GM08714 (cell line): ENCODE data around the gene EGF.
A peak's percentile ranks its signal among the peaks of the same experiment; 100 is the strongest.

Experiments
- H3K4me3 ChIP-seq: fragments of 200-500 bp; sonication (Bioruptor generic); 2 replicates; pipeline ENCODE4 v1.5.1; 2014; ENCODE audit warnings: mild to moderate bottlenecking, low read length, inconsistent platforms
- ZNF274 ChIP-seq: IDR thresholded peaks from 2 replicates; pipeline ENCODE4 v1.6.1; 2012; ENCODE audit warnings: mild to moderate bottlenecking, low read depth, low read length

EGF gene

DNA sequence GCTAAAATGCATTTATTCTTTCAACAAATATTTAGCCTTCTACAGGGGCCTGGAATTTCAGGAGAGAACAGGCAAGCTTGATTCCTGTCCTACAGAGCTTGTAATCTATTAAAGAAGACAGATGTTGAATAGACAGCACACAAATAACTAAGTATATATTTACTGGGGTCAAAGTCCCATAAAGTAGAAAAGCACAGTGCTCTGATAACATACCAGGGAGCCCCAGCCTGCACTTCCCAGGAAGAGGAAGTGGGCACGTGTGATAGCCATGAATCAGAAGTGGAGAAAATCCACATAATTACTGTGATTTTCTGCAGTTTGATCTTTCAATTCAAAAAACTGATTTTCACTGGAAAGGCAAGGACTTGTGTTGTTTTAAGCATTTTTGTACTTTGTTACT, 129.1 kb downstream of the EGF start:
- no peak for TF ChIP-seq ZNF274
- no peak overlapping the region for H3K4me3 ChIP-seq

DNA sequence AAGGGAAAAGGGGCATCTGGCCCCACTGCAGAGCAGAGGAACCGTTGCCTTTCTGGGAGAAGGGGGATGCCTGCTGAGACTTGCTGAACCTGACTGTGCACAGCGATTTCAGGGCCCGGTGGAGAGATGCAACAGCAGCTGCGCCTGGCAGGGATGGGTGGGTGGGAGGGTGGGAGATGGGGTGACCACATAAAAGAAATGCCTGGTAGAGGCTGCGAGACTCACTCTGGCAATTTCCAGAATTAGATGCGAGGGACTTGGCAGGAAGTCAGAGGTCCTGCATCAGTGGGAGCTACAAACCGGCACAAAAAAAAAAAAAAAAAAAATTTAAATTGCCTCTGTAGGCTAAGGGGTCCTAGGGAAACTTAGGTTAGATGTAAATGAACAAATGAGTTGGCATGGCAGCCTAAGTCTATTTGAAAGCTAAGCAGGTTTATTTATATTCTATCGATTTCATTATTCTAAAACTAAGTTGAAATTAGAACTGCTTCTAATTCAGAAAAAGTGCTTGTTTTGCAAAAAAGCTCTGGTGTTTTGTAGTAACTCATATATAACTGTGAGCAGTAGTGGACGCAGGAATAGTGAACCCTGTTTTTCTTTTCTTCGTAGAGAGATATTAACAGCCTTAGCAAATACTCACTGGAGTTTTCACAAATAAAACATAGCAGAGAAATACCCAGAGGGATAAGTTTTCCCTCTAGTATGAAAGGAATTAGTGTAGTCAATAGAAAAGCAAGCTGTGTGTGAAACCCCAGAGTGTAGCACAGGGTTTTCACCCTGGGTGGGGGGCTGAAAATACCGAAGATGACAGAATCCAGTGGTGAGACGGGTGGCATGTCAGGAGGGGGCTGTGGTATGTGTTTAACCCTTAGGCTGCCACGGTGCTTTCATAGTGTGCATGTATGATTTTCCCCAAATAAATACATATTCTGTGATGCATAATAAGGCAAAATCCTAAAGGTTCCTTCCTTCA, 130.1 kb downstream of the EGF start:
- no peak for TF ChIP-seq ZNF274
- H3K4me3 ChIP-seq, result no peak overlapping the region

DNA sequence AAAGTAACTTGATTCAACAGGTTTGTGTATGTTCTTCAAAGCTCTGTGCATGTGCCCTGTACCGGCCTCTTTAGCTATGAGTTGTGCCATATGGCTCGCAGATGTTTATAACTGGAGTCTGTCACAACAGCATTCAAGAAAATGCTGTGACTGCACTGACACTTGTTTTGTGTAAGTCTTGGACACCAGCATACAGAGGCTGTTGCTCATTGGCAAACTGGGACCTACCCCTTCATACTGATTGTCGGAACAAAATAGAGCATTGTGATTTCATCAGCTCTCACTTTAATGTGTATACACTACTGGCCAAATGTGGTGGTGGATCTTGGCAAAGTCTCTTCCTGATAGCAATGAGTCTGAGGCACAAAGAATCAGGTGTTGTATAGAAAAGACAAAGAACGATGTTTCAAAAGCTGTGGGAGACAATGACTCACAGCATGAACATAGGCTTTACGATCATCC, 133.9 kb downstream of the EGF start:
- no peak overlapping the region for H3K4me3 ChIP-seq
- no peak for TF ChIP-seq ZNF274

DNA sequence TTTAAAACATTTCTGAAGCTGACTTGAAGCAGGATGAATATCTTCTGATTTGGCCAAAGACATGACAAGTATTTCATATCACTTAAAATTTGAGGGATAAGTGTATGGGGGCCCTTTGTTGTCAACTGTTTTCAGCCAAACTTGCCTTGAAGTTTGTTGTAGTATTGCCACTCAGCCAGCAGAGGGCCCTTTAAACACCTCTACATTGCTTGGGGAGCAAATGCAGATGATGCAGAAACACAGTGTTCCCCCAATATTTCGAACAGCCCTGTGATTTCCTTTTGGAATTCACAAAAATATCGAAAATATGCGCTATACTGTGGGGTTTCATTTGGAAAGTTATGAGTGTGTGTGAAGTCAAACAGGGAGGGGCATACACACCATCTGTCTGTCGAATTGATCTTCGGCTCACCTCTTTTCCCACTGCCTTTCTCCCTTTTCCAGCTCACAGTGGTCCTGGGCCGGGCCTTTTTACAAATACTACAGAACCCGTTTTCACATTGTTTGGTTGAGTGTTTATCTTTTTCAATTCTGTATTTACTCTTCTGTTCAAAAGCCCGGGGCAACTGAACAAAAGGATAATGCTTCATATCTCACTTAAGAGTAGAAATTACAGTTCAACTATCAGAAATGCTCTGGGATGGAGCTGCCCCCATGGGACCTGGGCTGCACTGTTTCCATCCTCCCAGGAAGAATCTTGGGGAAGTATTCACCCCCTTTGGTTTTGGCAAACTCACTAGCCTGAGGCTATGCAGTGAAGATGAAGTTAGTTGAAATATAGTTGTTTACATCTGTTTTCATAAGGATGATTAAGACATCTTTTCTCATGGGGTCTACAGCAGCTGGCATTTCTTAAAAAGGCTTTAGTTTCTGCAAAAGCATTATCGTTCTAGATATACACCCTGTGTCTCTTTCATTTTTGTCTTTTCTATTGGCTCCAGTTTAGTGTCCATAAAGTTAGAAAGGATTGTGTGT, 137.6 kb downstream of the EGF start:
- TF ChIP-seq ZNF274, result no peak
- no peak overlapping the region for H3K4me3 ChIP-seq

DNA sequence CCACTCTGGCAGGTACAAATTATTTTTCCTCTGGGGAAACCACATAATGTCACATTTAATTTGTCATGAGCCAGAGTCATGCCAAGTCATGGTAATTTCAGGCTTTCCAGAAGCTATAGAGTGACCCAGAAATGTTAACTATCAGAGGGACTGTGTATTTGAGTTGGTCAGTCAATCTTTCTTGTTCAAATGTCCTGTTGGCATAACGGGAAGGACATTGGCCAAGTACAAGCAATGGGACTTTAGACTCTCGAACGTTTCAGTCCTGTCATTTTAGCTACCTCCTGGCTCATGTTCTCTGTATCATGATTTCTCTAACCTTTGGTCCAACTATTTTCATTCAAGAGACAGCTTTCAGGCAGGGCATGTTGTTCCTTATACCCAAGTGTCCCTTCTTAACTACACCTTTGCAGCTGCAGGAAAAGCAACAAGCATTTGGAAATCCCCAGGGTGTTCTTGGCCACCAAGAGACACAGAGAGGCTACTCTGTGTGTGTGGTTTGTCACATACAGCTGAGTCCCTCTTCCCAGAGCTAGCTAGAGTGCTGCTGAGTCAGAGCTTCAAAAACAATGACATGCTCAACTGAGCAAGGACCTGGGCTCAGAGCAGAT, 142.6 kb downstream of the EGF start:
- TF ChIP-seq ZNF274, result no peak
- no peak overlapping the region for H3K4me3 ChIP-seq

DNA sequence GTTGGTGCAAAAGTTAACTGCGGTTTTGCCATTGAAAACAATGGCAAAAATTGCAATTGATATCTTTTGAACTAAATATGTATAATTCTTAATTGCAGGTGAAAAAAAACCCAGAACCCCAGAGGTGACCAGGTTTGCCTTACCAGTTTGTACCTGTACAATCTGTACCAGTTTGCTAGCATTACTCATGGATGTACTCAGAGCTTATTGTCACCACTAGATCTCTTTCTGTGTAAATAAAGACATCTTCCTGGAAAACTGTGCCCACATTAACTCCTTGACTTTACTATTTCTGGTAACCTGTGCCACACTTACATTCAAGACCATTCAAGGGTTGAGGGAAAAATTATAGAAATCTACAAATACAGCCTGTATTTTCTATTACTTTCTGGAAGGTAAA, 146.0 kb downstream of the EGF start:
- H3K4me3 ChIP-seq, result no peak overlapping the region
- TF ChIP-seq ZNF274, result no peak

DNA sequence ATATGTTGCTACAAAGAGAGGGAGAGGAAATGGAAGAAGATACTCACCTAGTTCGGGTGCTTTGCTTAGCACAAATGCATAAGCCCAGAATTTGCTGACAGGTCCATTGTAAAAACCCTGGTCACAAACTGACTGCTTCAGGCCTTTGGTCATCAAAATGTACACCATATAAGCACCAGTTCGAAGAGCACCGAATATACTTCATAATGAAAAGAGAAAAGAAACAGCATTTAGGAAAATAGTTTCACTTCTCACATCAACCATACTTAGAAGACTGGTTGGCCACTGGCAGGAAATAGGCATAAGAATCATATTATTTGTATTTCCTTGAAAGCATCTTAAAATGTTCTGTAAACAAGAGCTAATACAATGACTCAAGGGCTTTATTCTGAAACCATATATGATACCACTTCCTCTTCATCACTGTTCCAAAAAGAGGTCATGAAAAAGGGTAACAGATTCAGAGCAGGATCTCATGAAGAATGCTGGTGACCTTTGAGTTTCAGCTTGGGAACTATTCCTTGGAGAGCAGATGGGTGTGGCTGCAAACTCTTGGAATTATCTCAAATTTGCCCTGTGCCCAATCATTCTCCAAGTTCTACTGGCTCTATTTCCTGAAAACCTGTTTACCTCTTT, 147.0 kb downstream of the EGF start:
- no peak for TF ChIP-seq ZNF274
- H3K4me3 ChIP-seq, result peak overlapping the region; percentile 10; the same call in 1 of the 2 replicates

DNA sequence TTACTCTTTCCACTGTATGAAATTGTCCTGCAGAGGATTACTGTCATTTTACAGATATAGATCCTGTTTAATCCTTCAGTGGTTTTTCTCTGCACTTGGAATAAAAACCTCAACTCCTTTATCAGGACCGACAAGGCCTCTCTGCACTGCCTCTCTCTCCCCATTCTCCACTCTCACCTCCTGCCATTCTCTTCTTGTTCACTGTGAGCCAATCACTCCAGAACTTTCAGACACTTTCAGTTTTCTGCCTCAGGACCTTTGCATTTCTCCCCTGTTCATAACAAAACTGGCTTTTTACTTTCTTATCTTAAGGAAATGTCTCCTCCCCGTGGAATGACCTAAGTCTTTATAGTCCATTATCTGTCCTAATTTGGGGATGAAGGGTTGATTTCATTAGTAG, 148.4 kb downstream of the EGF start:
- TF ChIP-seq ZNF274, result no peak
- H3K4me3 ChIP-seq, result no peak overlapping the region
